ENCODE data around the gene MYH9.

The MYH9 gene

GRCh38 chr22:36358533-36359469, 29.0 kb downstream of the MYH9 start:
- TF ChIP-seq CTCF (IDR thresholded peaks at IDR 0.05; ENCODE audit: unreplicated experiment in 3 of 3): no peak
- Mint-ChIP-seq H3K9me3 (no peaks in the 10 kb centered on the region), H3K4me1 (peaks cover 61% of the 10 kb centered on the region), H3K27ac (peak overlapping the region; percentile 68 to 76 (median 73)), H3K4me3 (peak overlapping the region in 1 of 3 experiments; percentile 4), H3K27me3 (ENCODE audit: low read depth) (no peaks in the 10 kb centered on the region), H3K36me3 (ENCODE audit: low read depth) (peaks cover 14% of the 10 kb centered on the region)

- H3K4me3 Mint-ChIP-seq: no peak overlapping the region
- H3K36me3 Mint-ChIP-seq (ENCODE audit: low read depth): peaks cover 14% of the 10 kb centered on the region
- H3K9me3 Mint-ChIP-seq: no peaks in the 10 kb centered on the region
- TF ChIP-seq CTCF (IDR thresholded peaks at IDR 0.05; ENCODE audit: unreplicated experiment in 3 of 3): no peak
- peak overlapping the region; percentile 33 to 48 (median 46) for H3K27ac Mint-ChIP-seq
- H3K27me3 Mint-ChIP-seq (ENCODE audit: low read depth): no peaks in the 10 kb centered on the region
- H3K4me1 Mint-ChIP-seq: peaks cover 61% of the 10 kb centered on the region
These were observed 30.8 kb downstream of the MYH9 start for GRCh38 chr22:36356708-36357624.

GRCh38 chr22:36355894-36356293, 31.9 kb downstream of the MYH9 start:
- Mint-ChIP-seq H3K27me3 (ENCODE audit: low read depth) (no peaks in the 10 kb centered on the region), H3K4me3 (no peak overlapping the region), H3K27ac (peak overlapping the region in 2 of 3 experiments; percentile 14 to 98), H3K9me3 (no peaks in the 10 kb centered on the region), H3K4me1 (peaks cover 71% of the 10 kb centered on the region), H3K36me3 (ENCODE audit: low read depth) (peaks cover 14% of the 10 kb centered on the region)
- TF ChIP-seq CTCF (IDR thresholded peaks at IDR 0.05; ENCODE audit: unreplicated experiment in 3 of 3): no peak

GRCh38 chr22:36355362-36355761, 32.4 kb downstream of the MYH9 start:
- Mint-ChIP-seq H3K27ac (peak overlapping the region; percentile 81 to 98 (median 98)), H3K4me3 (peak overlapping the region in 2 of 3 experiments; percentile 6 to 7), H3K4me1 (peaks cover 76% of the 10 kb centered on the region), H3K9me3 (no peaks in the 10 kb centered on the region), H3K36me3 (ENCODE audit: low read depth) (peaks cover 14% of the 10 kb centered on the region), H3K27me3 (ENCODE audit: low read depth) (no peaks in the 10 kb centered on the region)
- TF ChIP-seq CTCF (IDR thresholded peaks at IDR 0.05; ENCODE audit: unreplicated experiment in 3 of 3): no peak

GRCh38 chr22:36352803-36353507, 34.8 kb downstream of the MYH9 start:
- no peaks in the 10 kb centered on the region for H3K9me3 Mint-ChIP-seq
- peaks cover 11% of the 10 kb centered on the region for H3K36me3 Mint-ChIP-seq (ENCODE audit: low read depth)
- H3K27me3 Mint-ChIP-seq (ENCODE audit: low read depth): no peaks in the 10 kb centered on the region
- peak overlapping the region; percentile 90 to 93 (median 91) for H3K27ac Mint-ChIP-seq
- TF ChIP-seq CTCF (IDR thresholded peaks at IDR 0.05; ENCODE audit: unreplicated experiment in 3 of 3): no peak
- peak overlapping the region; percentile 6 to 27 (median 24) for H3K4me3 Mint-ChIP-seq
- peaks cover 63% of the 10 kb centered on the region for H3K4me1 Mint-ChIP-seq

Measured in nephron (organoid).